Spleen (tissue), 11 donors: ENCODE measurements around the gene VGF. TPM values are rescaled to one million over a fixed set of nuclear protein-coding genes. Genes with fewer than 3 reads are reported as not detected.

Experiments used
- microRNA-seq, 3 donors: library from miRNA; unstranded; fragments of <30 nt; microRNA quantifications; one replicate each; pipeline versions ENCODE4 to v1.1.0, GENCODE V29; 2019 to 2020
- polyA plus RNA-seq, 3 donors: library from polyadenylated mRNA; stranded (reverse); fragments of 200-250 nt; gene quantifications; one replicate each; pipeline ENCODE4 v1.2.1, GENCODE V29; 2013
- small RNA-seq, 4 donors: library from RNA; depleted of rRNA; stranded (forward); fragments of <200 nt; gene quantifications; one replicate each; pipeline ENCODE3, GENCODE V24; 2016
- total RNA-seq, 7 donors: library from RNA; depleted of rRNA in 3 of 7; stranded (reverse); fragments of >200 nt in 3 of 7; fragmentation: NEBNext Ultra II Directional in 4 of 7; extraction: Animal tissue kit (Norgen Biotek cat#: 25700) in 4 of 7; gene quantifications; one replicate each; pipeline versions ENCODE4 v1.1.0 to v1.2.1, GENCODE V29; 2016 to 2021
- donor health status: healthy with polysubstance abuse.
- donor health status: DM: no; HTN: no; CAD: no; lungs with moderate emphysema.
- donor health status: DM: no; HTN: no; CAD: no.
- donor health status: Bipolar disorder and iron deficiency.
- donor health status: healthy.
- donor health status: DM: no; HTN: no; CAD: no.
- donor health status: DM: yes; HTN: yes; CAD: no.

VGF gene
- total and polyA plus RNA-seq, 10 donors, result 0.06 to 0.21 (median 0.14) TPM; not detected in 6

Small RNAs within 50 kb of the gene (microRNA-seq; reads per million reads assigned to microRNA genes)
- 0 to 0.28 (median 0) reads per million in 3 donors for gene MIR4653

Small RNAs within 50 kb of the gene (small RNA-seq; reads per million reads assigned to genes)
- 0 reads per million in 4 donors for gene MIR4653

Other genes with a start within 250 kb of the VGF start
- gene MUC3A, start 216.0 kb downstream of the VGF start, total RNA-seq, result under 1 TPM; 0.07 to 0.73 (median 0.30) TPM
- gene MUC3A, start 216.0 kb downstream of the VGF start, polyA plus RNA-seq, result under 1 TPM; 0.17 to 0.29 (median 0.27) TPM
- under 1 TPM in 5 of 7 donors, not detected in 2; 0.07 to 0.89 (median 0.57) TPM for gene MUC12, start 196.0 kb downstream of the VGF start, total RNA-seq
- gene MUC12, start 196.0 kb downstream of the VGF start, polyA plus RNA-seq, result 1 to 10 TPM in 2 of 3 donors, under 1 TPM in 1; 0.90 to 1.7 (median 1.3) TPM
- gene MUC17, start 145.5 kb downstream of the VGF start, total RNA-seq, result not detected
- gene MUC17, start 145.5 kb downstream of the VGF start, polyA plus RNA-seq, result not detected
- 10 to 100 TPM; 34.9 to 82.2 (median 52.2) TPM for gene TRIM56, start 80.1 kb downstream of the VGF start, total RNA-seq
- 10 to 100 TPM in 1 of 3 donors, 1 to 10 TPM in 2; 5.0 to 16.0 (median 6.3) TPM for gene TRIM56, start 80.1 kb downstream of the VGF start, polyA plus RNA-seq
- 10 to 100 TPM in 3 of 7 donors, 1 to 10 TPM in 4; 2.3 to 46.4 (median 8.0) TPM for gene SERPINE1, start 38.5 kb downstream of the VGF start, total RNA-seq
- 1 to 10 TPM; 2.2 to 4.6 (median 2.6) TPM for gene SERPINE1, start 38.5 kb downstream of the VGF start, polyA plus RNA-seq
- gene AP1S1, start 11.1 kb downstream of the VGF start, total RNA-seq, result 10 to 100 TPM; 20.8 to 49.5 (median 30.4) TPM
- 10 to 100 TPM; 15.4 to 45.0 (median 31.8) TPM for gene AP1S1, start 11.1 kb downstream of the VGF start, polyA plus RNA-seq
- not detected for gene NAT16, start 14.7 kb upstream of the VGF start, total RNA-seq
- gene NAT16, start 14.7 kb upstream of the VGF start, polyA plus RNA-seq, result not detected
- not detected for gene MOGAT3, start 35.5 kb upstream of the VGF start, total RNA-seq
- gene MOGAT3, start 35.5 kb upstream of the VGF start, polyA plus RNA-seq, result not detected
- gene PLOD3, start 52.0 kb upstream of the VGF start, total RNA-seq, result 10 to 100 TPM; 36.4 to 72.5 (median 59.5) TPM
- gene PLOD3, start 52.0 kb upstream of the VGF start, polyA plus RNA-seq, result 10 to 100 TPM; 20.4 to 42.4 (median 25.4) TPM
- 10 to 100 TPM; 47.3 to 69.3 (median 60.4) TPM for gene ZNHIT1, start 52.6 kb upstream of the VGF start, total RNA-seq
- gene ZNHIT1, start 52.6 kb upstream of the VGF start, polyA plus RNA-seq, result 100 to 1,000 TPM in 2 of 3 donors, 10 to 100 TPM in 1; 86.3 to 127 (median 103) TPM
- gene CLDN15, start 72.2 kb upstream of the VGF start, total RNA-seq, result 10 to 100 TPM; 16.7 to 49.2 (median 24.2) TPM
- gene CLDN15, start 72.2 kb upstream of the VGF start, polyA plus RNA-seq, result 10 to 100 TPM; 11.1 to 26.4 (median 14.5) TPM
- 100 to 1,000 TPM; 130 to 234 (median 179) TPM for gene FIS1, start 79.5 kb upstream of the VGF start, total RNA-seq
- gene FIS1, start 79.5 kb upstream of the VGF start, polyA plus RNA-seq, result 100 to 1,000 TPM; 131 to 250 (median 179) TPM
- 1 to 10 TPM; 5.5 to 7.2 (median 6.5) TPM for gene IFT22, start 156.2 kb upstream of the VGF start, total RNA-seq
- 10 to 100 TPM in 1 of 3 donors, 1 to 10 TPM in 2; 7.8 to 11.0 (median 8.0) TPM for gene IFT22, start 156.2 kb upstream of the VGF start, polyA plus RNA-seq
- gene COL26A1, start 197.3 kb upstream of the VGF start, total RNA-seq, result under 1 TPM in 3 of 7 donors, not detected in 4; 0.15 to 0.23 (median 0.19) TPM
- gene COL26A1, start 197.3 kb upstream of the VGF start, polyA plus RNA-seq, result under 1 TPM; 0.22 to 0.32 (median 0.29) TPM